HEK293T (cell line): ENCODE data around the gene MYCBPAP.

ENCODE experiments used
- CTCF ChIA-PET: fragments of 350-600 bp; formaldehyde crosslinking; extraction: SDS; loops from one replicate; lab custom pipeline; 2021; ENCODE audit warnings: antibody characterized with exemption, inconsistent platforms; lab: Yijun Ruan, JAX
- POLR2A ChIA-PET: fragments of 350-600 bp; formaldehyde crosslinking; extraction: SDS; loops from one replicate; lab custom pipeline; 2020; ENCODE audit warnings: antibody characterized with exemption, inconsistent platforms; lab: Yijun Ruan, JAX
- DNase-seq: peaks from one replicate; pipeline ENCODE4 v3.0.0; 2012; ENCODE audit warnings: mixed read lengths; ENCODE audit errors: extremely low spot score
- ARNT ChIP-seq: fragments of 450-650 bp; IDR thresholded peaks from 2 replicates; pipeline ENCODE4 v1.6.1; 2017; ENCODE audit warnings: mild to moderate bottlenecking
- BHLHE40 ChIP-seq: fragments of 450-650 bp; IDR thresholded peaks from 2 replicates; pipeline ENCODE4 v1.6.1; 2016; ENCODE audit warnings: mild to moderate bottlenecking, moderate library complexity, borderline replicate concordance
- CTBP1 ChIP-seq: fragments of 450-650 bp; IDR thresholded peaks from 2 replicates; pipeline ENCODE4 v1.6.1; 2016; ENCODE audit warnings: borderline replicate concordance
- ELF4 ChIP-seq: fragments of 450-650 bp; IDR thresholded peaks from 2 replicates; pipeline ENCODE4 v1.6.1; 2017; ENCODE audit warnings: antibody characterized with exemption
- FOXA1 ChIP-seq: fragments of 450-650 bp; IDR thresholded peaks from 2 replicates; pipeline ENCODE4 v1.6.1; 2016; ENCODE audit warnings: mild to moderate bottlenecking
- FOXK2 ChIP-seq: fragments of 450-650 bp; IDR thresholded peaks from 2 replicates; pipeline ENCODE4 v1.6.1; 2016; ENCODE audit warnings: mild to moderate bottlenecking
- FOXM1 ChIP-seq: fragments of 450-650 bp; IDR thresholded peaks from 2 replicates; pipeline ENCODE4 v1.6.1; 2017; ENCODE audit warnings: mild to moderate bottlenecking, borderline replicate concordance
- HDGF ChIP-seq: fragments of 450-650 bp; IDR thresholded peaks from 2 replicates; pipeline ENCODE4 v1.6.1; 2017; ENCODE audit warnings: antibody characterized with exemption, borderline replicate concordance
- L3MBTL2 ChIP-seq: fragments of 450-650 bp; conservative IDR thresholded peaks from 2 replicates; pipeline ENCODE4 v1.6.1; 2016; ENCODE audit warnings: mild to moderate bottlenecking
- LEF1 ChIP-seq: fragments of 450-650 bp; IDR thresholded peaks from 2 replicates; pipeline ENCODE4 v1.6.1; 2017; ENCODE audit warnings: mild to moderate bottlenecking, borderline replicate concordance
- NFRKB ChIP-seq: fragments of 450-650 bp; IDR thresholded peaks from 2 replicates; pipeline ENCODE4 v1.6.1; 2016; ENCODE audit warnings: mild to moderate bottlenecking, moderate library complexity
- PKNOX1 ChIP-seq: fragments of 450-650 bp; IDR thresholded peaks from 2 replicates; pipeline ENCODE4 v1.6.1; 2016
- SP1 ChIP-seq: fragments of 450-650 bp; IDR thresholded peaks from 2 replicates; pipeline ENCODE4 v1.6.1; 2017
- SUZ12 ChIP-seq: fragments of 450-650 bp; IDR thresholded peaks from 2 replicates; pipeline ENCODE4 v1.6.1; 2016; ENCODE audit warnings: mild to moderate bottlenecking
- TARDBP ChIP-seq: fragments of 450-650 bp; IDR thresholded peaks from 2 replicates; pipeline ENCODE4 v1.6.1; 2016
- ZNF384 ChIP-seq: fragments of 450-650 bp; IDR thresholded peaks from 2 replicates; pipeline ENCODE4 v1.6.1; 2016

MYCBPAP gene

GRCh38 chr17:50479522-50480141 lies 28.6 kb upstream of the MYCBPAP start:
- ChIA-PET CTCF (interaction anchor here (0.6 to 2.1 kb wide), 15 partner anchors 8 to 225 kb away, joined by 3 to 13 read pairs (median 3); partner anchors contain the start of gene LRRC59), POLR2A (interaction anchor here (0.6 to 2.4 kb wide), 18 partner anchors 8 to 227 kb away, joined by 3 to 23 read pairs (median 4); partner anchors contain the start of genes ACSF2 and LRRC59)
- DNase-seq: peak; percentile 85
- TF ChIP-seq CTBP1 (no peak), L3MBTL2 (peak; percentile 51), SUZ12 (no peak), BHLHE40 (no peak), TARDBP (no peak)

GRCh38 chr17:50480142-50480764 lies 28.0 kb upstream of the MYCBPAP start:
- no peak for DNase-seq
- TF ChIP-seq BHLHE40: no peak
- ChIA-PET CTCF (interaction anchor here (0.8 to 2.1 kb wide), 5 partner anchors 13 to 118 kb away, joined by 3 to 13 read pairs (median 7); no protein-coding TSS in a partner anchor), POLR2A (interaction anchor here (0.7 to 2.4 kb wide), 11 partner anchors 8 to 227 kb away, joined by 3 to 23 read pairs (median 5); partner anchors contain the start of gene LRRC59)

GRCh38 chr17:50480854-50481490 lies 27.3 kb upstream of the MYCBPAP start:
- DNase-seq: no peak
- CTCF ChIA-PET: interaction anchor here (0.6 kb wide), 1 partner anchor 48 kb away, joined by 6 read pairs; no protein-coding TSS in a partner anchor
- POLR2A ChIA-PET: no interaction called here
- TF ChIP-seq TARDBP: no peak
- TF ChIP-seq LEF1: no peak
- no peak for TF ChIP-seq L3MBTL2
- TF ChIP-seq NFRKB: no peak

- no peak for TF ChIP-seq HDGF
- TF ChIP-seq LEF1: no peak
- TF ChIP-seq FOXK2: no peak
- no peak for TF ChIP-seq ELF4
- no peak for TF ChIP-seq TARDBP
- no peak for DNase-seq
- CTCF ChIA-PET: interaction anchor here (0.6 to 1.7 kb wide), 6 partner anchors 49 to 151 kb away, joined by 3 to 7 read pairs (median 4); partner anchors contain the start of gene LRRC59
- POLR2A ChIA-PET: no interaction called here
These were observed 26.6 kb upstream of the MYCBPAP start for GRCh38 chr17:50481648-50482047.

GRCh38 chr17:50482110-50482509 lies 26.1 kb upstream of the MYCBPAP start:
- CTCF ChIA-PET: interaction anchor here (0.7 to 1.7 kb wide), 6 partner anchors 43 to 151 kb away, joined by 3 to 7 read pairs (median 3); partner anchors contain the start of gene LRRC59

GRCh38 chr17:50482516-50482915 lies 25.7 kb upstream of the MYCBPAP start:
- DNase-seq: peak; percentile 78
- CTCF ChIA-PET: interaction anchor here (0.7 to 1.7 kb wide), 7 partner anchors 9 to 150 kb away, joined by 3 to 7 read pairs (median 3); partner anchors contain the start of gene LRRC59
- TF ChIP-seq FOXM1: no peak
- no peak for TF ChIP-seq HDGF
- TF ChIP-seq BHLHE40: no peak
- TF ChIP-seq SP1: no peak
- no peak for TF ChIP-seq CTBP1
- no peak for TF ChIP-seq NFRKB
- TF ChIP-seq FOXA1: no peak
- TF ChIP-seq SUZ12: no peak
- TF ChIP-seq ZNF384: no peak
- TF ChIP-seq PKNOX1: no peak
- POLR2A ChIA-PET: no interaction called here

More at GRCh38 chr17:50482110-50482509, 26.1 kb upstream of the MYCBPAP start:
- POLR2A ChIA-PET: no interaction called here
- DNase-seq: no peak
- TF ChIP-seq TARDBP: no peak
- TF ChIP-seq LEF1: no peak
- no peak for TF ChIP-seq FOXA1
- 0 out of 2 replicates have a peak, but pooled peaks have one; percentile 53 for TF ChIP-seq HDGF
- no peak for TF ChIP-seq ARNT
- TF ChIP-seq FOXK2: no peak

- no peak for TF ChIP-seq HDGF
- no peak for TF ChIP-seq ARNT
- TF ChIP-seq FOXK2: no peak
- no peak for TF ChIP-seq FOXA1
- TF ChIP-seq SP1: no peak
- no peak for TF ChIP-seq LEF1
- no peak for TF ChIP-seq CTBP1
- TF ChIP-seq L3MBTL2: no peak
- no peak for TF ChIP-seq FOXM1
- TF ChIP-seq SUZ12: no peak
- no peak for TF ChIP-seq TARDBP
- TF ChIP-seq PKNOX1: no peak
- TF ChIP-seq ELF4: no peak
- no peak for TF ChIP-seq ZNF384
- no peak for TF ChIP-seq BHLHE40
- TF ChIP-seq NFRKB: no peak
- ChIA-PET POLR2A (interaction anchor here (0.7 to 1.4 kb wide), 3 partner anchors 10 to 121 kb away, joined by 3 to 5 read pairs (median 3); no protein-coding TSS in a partner anchor), CTCF (interaction anchor here (0.6 to 1.7 kb wide), 10 partner anchors 10 to 453 kb away, joined by 3 to 7 read pairs (median 4); no protein-coding TSS in a partner anchor)
- no peak for DNase-seq
These were observed 25.0 kb upstream of the MYCBPAP start for GRCh38 chr17:50483266-50483665.
